Activated naive CD4-positive, alpha-beta T cell treated with Interleukin-2 at 50 U/mL for 16 hours (primary cell): ENCODE measurements around the gene PTGIS.

Source experiments
- DNase-seq: peaks from one replicate; pipeline ENCODE4 v3.0.0-alpha.2; 2020

Gene PTGIS

DNA sequence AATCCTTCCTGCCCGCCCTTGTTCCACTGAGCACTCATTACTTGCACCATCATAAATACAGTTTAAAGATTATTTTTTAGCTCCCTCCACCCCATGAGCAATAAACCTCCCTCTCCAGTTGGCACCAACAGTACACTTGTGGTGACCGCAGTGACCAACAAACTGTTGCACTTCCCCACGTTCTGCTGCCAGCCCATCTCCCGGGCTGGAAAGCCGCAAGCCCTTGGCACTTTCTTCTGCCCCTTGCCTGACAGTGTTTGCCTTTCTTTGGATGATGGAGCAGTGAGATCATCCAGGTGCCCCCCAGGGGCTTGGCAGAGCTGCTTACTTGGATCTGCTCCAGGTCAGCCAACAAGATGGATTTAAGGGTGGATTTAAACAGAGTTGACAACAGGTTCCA is 107.0 kb downstream of the PTGIS start:
- DNase-seq: no peak

DNA sequence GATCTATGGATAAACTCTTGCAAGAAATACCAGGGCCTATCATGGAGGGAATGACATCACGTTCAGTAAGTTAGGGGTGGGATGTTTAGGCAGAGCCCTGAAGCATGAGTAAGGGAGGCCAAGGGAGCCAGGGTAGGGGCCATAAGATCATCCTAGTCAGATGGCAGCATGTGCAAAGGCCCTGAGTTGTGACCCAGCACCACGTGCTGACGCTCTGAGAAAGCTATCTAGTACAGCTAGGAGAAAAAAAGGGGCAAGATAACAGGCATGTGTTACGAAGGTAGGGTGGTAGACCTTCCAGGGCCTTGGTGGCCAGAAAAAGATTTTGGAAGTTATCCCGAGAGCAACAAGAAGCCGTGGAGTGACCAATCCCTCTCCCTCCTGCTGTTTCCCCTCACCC is 107.8 kb downstream of the PTGIS start:
- DNase-seq: no peak

DNA sequence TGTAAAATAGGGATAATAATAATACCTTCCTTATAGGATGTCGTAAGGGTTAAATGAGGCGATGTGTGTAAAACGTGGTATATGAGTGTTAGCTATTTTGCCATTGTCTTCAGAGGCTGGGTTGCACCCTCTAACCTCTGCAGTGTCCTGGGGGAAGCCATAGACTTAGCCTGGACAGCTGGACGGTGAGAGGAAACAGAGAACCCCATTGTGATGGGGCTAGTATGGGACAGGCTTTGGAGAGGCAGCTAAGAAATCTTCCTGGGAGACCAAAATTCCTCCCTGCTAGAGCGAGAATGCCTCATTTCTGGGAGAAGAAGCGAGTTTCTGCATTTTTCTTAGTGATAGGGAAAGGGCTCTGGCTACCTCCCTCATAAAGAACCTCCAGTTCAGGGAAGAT is 108.3 kb downstream of the PTGIS start:
- DNase-seq: no peak

GRCh38 chr20:49457444-49457843 is 110.5 kb downstream of the PTGIS start:
- DNase-seq: no peak

DNA sequence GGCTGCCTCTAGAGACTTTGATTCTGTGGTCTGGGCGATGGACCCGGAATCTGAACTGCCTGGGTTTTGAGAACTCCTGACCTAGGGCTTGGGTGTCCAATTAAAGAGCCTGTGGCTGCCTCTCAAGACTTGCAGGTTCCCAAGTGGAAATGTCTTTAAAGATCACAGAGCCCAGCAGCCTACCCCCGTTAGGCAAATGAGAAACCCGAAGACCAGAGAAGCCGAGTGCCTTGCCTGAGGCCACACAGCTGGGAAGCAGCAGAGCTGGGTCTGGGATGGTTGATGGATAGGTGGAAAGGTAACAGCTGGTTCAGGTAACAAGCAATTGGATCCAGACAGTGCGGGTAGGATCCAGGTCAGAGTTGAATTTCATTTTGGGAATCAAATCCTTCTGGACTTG is 111.3 kb downstream of the PTGIS start:
- DNase-seq: no peak

DNA sequence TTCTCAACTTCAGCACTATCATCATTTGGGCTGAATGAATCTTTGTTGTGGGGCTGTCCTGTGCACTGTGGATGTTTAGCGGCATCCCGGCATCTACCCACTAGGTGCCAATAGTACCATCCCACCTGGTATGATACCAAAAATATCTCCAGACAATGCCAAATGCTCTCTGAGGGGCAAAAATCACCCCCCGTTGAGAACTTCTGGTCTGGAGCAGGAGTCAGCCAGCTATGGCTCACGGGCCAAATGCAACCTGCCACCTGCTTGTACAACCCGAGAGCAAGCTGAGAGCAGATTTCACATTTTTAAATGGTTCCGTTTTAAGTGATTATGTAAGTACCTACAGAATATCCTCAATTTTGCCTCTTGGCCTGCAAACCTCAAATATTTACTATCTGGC is 112.2 kb downstream of the PTGIS start:
- no peak for DNase-seq
